GM23248 (cell line): Measurements from ENCODE around the gene TMEM14C.

Experiments used
- EZH2 ChIP-seq: fragments of 200-600 bp; sonication (generic); IDR thresholded peaks from 2 replicates; pipeline ENCODE4 v1.6.1; 2018; ENCODE audit warnings: antibody characterized with exemption, mild to moderate bottlenecking; ENCODE audit not compliant: insufficient read depth, poor library complexity, severe bottlenecking
- EZH2phosphoT487 ChIP-seq: fragments of 200-600 bp; sonication (generic); IDR thresholded peaks from 2 replicates; pipeline ENCODE4 v1.6.1; 2018; ENCODE audit warnings: antibody characterized with exemption, moderate library complexity, mild to moderate bottlenecking, low read depth; ENCODE audit not compliant: insufficient read depth

- no peak for TF ChIP-seq EZH2
- TF ChIP-seq EZH2phosphoT487 = no peak
Observed at GRCh38 chr6:10684618-10685017, 38.3 kb upstream of the TMEM14C start.
